ENCODE results near the gene PYDC1.
"Not testable (repeated sequence)": the region's sequence is repeated elsewhere in the genome, so short reads cannot be mapped to it uniquely, and the experiment has no call there.

PYDC1 gene

GRCh38 chr16:31179219-31179746, 37.7 kb downstream of the PYDC1 start:
- no peak for DNase-seq (ENCODE audit: low spot score)

GRCh38 chr16:31177136-31177535, 39.8 kb downstream of the PYDC1 start:
- peak; percentile 67 for DNase-seq (ENCODE audit: low spot score)

GRCh38 chr16:31170048-31170447, 46.9 kb downstream of the PYDC1 start:
- DNase-seq (ENCODE audit: low spot score): not testable (repeated sequence)

GRCh38 chr16:31168848-31169247, 48.1 kb downstream of the PYDC1 start:
- DNase-seq (ENCODE audit: low spot score): no peak

- DNase-seq (ENCODE audit: low spot score): no peak
Observed at GRCh38 chr16:31167315-31167714, 49.6 kb downstream of the PYDC1 start.

Measured in CD4-positive, alpha-beta T cell treated with Interleukin-6 at 100 ng/mL for 8 hours (primary cell).